ENCODE data around the gene RASSF3. TPM values are rescaled to one million over a fixed set of nuclear protein-coding genes. Genes with fewer than 3 reads are reported as not detected.

The RASSF3 gene, protein sequence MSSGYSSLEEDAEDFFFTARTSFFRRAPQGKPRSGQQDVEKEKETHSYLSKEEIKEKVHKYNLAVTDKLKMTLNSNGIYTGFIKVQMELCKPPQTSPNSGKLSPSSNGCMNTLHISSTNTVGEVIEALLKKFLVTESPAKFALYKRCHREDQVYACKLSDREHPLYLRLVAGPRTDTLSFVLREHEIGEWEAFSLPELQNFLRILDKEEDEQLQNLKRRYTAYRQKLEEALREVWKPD
- total RNA-seq = 100 to 1,000 TPM; 149 to 332 (median 182) TPM

DNA sequence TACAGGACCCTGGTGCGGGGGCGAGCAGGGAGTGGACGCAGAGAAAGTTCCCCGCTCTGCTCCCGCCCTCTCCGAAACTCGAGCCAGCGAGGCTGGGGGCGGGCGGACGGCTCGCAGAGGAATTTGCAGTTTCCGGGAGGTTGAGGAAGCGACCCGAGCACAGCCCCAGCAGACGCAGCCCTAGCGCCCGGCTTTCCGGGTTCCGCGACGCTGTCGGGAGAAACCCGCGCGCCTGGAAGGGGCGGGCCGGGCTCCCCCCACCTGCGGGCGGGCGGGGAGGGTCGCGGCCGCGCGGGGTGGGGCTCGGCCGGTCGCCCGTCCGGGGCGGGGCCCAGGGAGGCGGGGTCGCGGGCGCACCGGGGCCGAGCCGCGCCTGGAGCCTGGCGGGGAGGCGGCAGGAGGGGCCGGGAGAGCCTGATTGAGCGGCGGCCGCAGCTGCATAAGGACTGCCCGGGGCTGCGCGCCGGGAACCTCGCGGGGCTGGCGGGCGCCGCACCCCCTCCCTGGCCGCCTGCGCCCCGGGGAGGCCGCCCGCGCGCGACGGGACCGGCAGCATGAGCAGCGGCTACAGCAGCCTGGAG, at the start of gene RASSF3:
RASSF3 (plus strand) TSS at position 417 of the 581 bp plus-strand sequence; CDS start at position 555, 138 bp downstream.
- peaks cover 0 to 7% of the 10 kb centered on the region in 2 donors for H3K36me3 ChIP-seq
- WGBS, 2 donors (ENCODE audit: low coverage in 1 of 2) = no CpG with 5 or more reads among the region's 76 CpGs
- ATAC-seq = peak; percentile 88
- no peaks in the 10 kb centered on the region for H3K9me3 ChIP-seq
- H3K27me3 ChIP-seq = no peaks in the 10 kb centered on the region
- H3K4me3 ChIP-seq = peak within 1 kb of the TSS; percentile 69 to 82
- peaks cover 0 to 48% (median 3%) of the 10 kb centered on the region in 3 donors for H3K4me1 ChIP-seq
- TF ChIP-seq, protein P1, sequence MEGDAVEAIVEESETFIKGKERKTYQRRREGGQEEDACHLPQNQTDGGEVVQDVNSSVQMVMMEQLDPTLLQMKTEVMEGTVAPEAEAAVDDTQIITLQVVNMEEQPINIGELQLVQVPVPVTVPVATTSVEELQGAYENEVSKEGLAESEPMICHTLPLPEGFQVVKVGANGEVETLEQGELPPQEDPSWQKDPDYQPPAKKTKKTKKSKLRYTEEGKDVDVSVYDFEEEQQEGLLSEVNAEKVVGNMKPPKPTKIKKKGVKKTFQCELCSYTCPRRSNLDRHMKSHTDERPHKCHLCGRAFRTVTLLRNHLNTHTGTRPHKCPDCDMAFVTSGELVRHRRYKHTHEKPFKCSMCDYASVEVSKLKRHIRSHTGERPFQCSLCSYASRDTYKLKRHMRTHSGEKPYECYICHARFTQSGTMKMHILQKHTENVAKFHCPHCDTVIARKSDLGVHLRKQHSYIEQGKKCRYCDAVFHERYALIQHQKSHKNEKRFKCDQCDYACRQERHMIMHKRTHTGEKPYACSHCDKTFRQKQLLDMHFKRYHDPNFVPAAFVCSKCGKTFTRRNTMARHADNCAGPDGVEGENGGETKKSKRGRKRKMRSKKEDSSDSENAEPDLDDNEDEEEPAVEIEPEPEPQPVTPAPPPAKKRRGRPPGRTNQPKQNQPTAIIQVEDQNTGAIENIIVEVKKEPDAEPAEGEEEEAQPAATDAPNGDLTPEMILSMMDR (IDR thresholded peaks at IDR 0.05) = no peak
- TF ChIP-seq POLR2A (IDR thresholded peaks at IDR 0.05) (peak; percentile 50 to 67), POLR2AphosphoS5 (IDR thresholded peaks at IDR 0.05) (peak; percentile 51)
- peak within 1 kb of the TSS; percentile 69 to 97 (median 94) for H3K27ac ChIP-seq

DNA sequence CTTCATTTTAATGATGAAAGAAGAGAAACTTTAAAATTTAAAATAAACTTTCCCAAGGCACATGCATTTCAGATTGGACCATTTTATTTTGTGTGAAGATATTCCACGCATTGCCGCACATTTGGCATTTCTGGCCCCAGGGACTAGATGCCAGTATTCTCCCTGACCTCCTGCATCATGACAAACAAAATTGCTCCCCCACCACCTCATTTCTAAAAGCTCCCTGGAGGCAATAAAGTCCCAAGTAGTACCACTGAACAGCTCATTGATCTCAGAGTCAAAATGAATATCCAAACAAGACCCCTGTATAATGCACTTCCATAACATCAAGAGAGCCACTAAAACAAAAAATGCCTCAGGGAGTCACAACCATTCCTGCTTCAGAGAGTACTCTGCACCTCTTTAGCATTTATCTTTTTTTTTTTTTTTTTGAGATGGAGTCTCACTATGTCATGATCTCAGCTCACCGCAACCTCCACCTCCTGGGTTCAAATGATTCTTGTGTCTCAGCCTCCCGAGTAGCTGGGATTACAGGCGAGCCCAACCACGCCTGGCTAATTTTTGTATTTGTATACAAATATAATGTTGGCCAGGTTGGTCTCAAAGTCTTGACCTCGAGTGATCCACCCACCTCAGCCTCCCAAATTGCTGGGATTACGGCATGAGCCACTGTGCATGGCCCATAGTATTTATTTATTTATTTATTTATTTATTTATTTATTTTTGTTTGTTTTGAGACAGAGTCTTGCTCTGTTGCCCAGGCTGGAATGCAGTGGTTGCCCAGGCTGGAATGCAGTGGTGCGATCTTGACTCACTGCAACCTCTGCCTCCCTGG, 48.8 kb upstream of the RASSF3 start:
- H3K27ac ChIP-seq = no peak overlapping the region
- H3K27me3 ChIP-seq = no peaks in the 10 kb centered on the region
- H3K4me3 ChIP-seq = no peak overlapping the region
- ATAC-seq = no peak
- no peaks in the 10 kb centered on the region for H3K9me3 ChIP-seq
- peaks cover 0 to 9% (median 4%) of the 10 kb centered on the region in 3 donors for H3K4me1 ChIP-seq
- no peak for TF ChIP-seq POLR2AphosphoS5 (IDR thresholded peaks at IDR 0.05)
- TF ChIP-seq, protein P1 (IDR thresholded peaks at IDR 0.05) = no peak
- TF ChIP-seq EP300 (IDR thresholded peaks at IDR 0.05) = no peak
- TF ChIP-seq POLR2A (IDR thresholded peaks at IDR 0.05) = no peak
- no peaks in the 10 kb centered on the region for H3K36me3 ChIP-seq
- WGBS, 2 donors (ENCODE audit: low coverage in 1 of 2) = 86 to 96% methylated on average over 5 to 6 of the region's 9 CpGs

DNA sequence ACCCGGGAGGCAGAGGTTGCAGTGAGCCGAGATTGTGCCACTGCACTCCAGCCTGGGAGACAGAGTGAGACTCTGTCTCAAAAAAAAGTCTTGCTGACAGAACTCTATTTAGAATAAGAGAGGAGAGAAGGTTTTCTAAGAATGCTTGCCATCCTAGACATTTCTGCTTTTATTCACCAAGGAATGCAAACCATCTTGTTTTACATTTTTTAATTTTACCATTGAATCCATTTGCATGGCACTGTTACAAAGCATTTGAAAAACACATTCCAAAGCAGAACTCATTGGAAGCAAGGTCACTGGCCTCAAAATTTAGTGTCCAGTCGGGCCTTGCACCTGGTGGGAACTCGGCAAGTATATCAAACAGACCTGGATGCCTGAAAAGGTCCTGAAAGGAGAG, 44.2 kb upstream of the RASSF3 start:
- ATAC-seq = no peak
- Histone ChIP-seq H3K27me3 (no peaks in the 10 kb centered on the region), H3K9me3 (no peaks in the 10 kb centered on the region), H3K36me3 (no peaks in the 10 kb centered on the region), H3K4me1 (peaks cover 0 to 31% (median 8%) of the 10 kb centered on the region in 3 donors), H3K27ac (peak overlapping the region in 1 of 4 donors; percentile 47), H3K4me3 (no peak overlapping the region)
- WGBS, 2 donors (ENCODE audit: low coverage in 1 of 2) = 56 to 67% methylated on average over 2 to 3 of the region's 4 CpGs
- TF ChIP-seq POLR2AphosphoS5 (IDR thresholded peaks at IDR 0.05) (no peak), EP300 (IDR thresholded peaks at IDR 0.05) (no peak), POLR2A (IDR thresholded peaks at IDR 0.05) (no peak)
- TF ChIP-seq, protein P1 (IDR thresholded peaks at IDR 0.05) = no peak

DNA sequence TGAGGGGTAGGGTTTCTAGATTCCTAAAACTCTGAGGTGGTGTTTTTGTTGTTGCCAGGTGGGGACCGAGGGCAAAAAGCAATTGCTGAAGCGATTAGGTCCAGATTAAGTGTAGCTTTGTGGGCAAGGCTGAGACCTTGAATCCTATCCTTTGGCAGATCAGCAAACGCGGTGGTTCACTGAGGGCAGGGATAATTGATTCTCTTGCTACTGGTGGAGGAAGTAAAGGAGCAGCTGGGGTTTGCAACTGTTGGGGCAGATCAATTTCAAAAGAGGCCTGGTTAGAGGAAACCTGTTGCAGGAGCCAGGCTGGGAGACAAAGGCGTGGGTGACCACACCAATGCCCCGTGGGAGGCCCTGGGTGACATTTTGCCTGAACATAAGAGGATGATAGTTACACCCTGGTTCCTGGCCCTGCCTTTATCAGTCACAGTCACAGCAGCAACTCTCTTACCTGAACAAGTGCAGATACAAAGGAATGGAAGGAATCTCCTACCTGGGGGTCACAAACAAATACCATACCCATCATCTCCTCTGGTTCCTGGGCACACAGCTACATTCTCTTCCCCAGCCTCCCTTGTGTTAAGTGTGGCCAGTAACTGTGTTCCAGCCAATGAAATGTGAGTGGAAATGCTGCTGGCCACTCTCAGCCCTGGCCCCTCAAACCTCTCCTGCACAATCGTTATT, 43.3 kb upstream of the RASSF3 start:
- 94% methylated on average over 2 to 4 of the region's 7 CpGs for WGBS, 2 donors (ENCODE audit: low coverage in 1 of 2)
- no peak for ATAC-seq
- H3K4me1 ChIP-seq = peaks cover 0 to 35% (median 8%) of the 10 kb centered on the region in 3 donors
- peak overlapping the region in 1 of 4 donors; percentile 47 for H3K27ac ChIP-seq
- H3K4me3 ChIP-seq = no peak overlapping the region
- H3K36me3 ChIP-seq = no peaks in the 10 kb centered on the region
- H3K9me3 ChIP-seq = no peaks in the 10 kb centered on the region
- no peaks in the 10 kb centered on the region for H3K27me3 ChIP-seq
- TF ChIP-seq, protein P1 (IDR thresholded peaks at IDR 0.05) = no peak
- no peak for TF ChIP-seq EP300 (IDR thresholded peaks at IDR 0.05)
- TF ChIP-seq POLR2AphosphoS5 (IDR thresholded peaks at IDR 0.05) = no peak
- TF ChIP-seq POLR2A (IDR thresholded peaks at IDR 0.05) = no peak

Measured in gastroesophageal sphincter (tissue), 4 donors.